HFF-Myc (cell line): Measurements from ENCODE around the gene DENND1A.
"Not testable (repeated sequence)": the region's sequence is repeated elsewhere in the genome, so short reads cannot be mapped to it uniquely, and the experiment has no call there.

Experiments
- DNase-seq: peaks from one replicate; pipeline ENCODE4 v3.0.0-alpha.2; 2011; ENCODE audit warnings: low read depth; ENCODE audit errors: extremely low read depth
- H3K4me3 ChIP-seq: replicated peaks from 2 replicates; pipeline ENCODE4 v1.5.1; 2011; ENCODE audit warnings: low read depth, mild to moderate bottlenecking, control low read depth, low read length
- TF ChIP-seq, protein P1 (sequence below): IDR thresholded peaks from 2 replicates; pipeline ENCODE4 v1.5.1; 2012; ENCODE audit warnings: mild to moderate bottlenecking, low read depth, low read length, control low read depth; ENCODE audit errors: missing control alignments

Gene DENND1A

DNA sequence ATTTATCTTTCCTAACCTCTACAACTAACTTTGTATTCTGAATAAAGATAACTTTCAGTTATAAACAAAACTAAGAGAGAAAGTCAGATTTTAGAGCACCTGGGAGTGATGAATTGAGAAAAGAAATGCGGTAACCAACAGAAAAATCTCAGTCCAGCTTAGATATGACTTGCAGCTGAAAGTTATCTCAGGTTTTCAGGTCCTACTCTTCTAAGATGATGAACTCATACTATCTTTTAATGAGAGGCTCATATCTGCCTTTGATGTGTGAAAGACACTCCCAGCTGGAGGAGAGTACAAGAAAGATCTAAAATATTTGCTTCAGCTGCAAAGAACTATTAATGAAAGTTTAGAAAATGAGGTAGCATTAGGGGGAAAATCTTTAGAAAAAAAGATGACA is 190.5 kb downstream of the DENND1A start:
- no peak overlapping the region for H3K4me3 ChIP-seq
- no peak for DNase-seq
- TF ChIP-seq, protein P1, sequence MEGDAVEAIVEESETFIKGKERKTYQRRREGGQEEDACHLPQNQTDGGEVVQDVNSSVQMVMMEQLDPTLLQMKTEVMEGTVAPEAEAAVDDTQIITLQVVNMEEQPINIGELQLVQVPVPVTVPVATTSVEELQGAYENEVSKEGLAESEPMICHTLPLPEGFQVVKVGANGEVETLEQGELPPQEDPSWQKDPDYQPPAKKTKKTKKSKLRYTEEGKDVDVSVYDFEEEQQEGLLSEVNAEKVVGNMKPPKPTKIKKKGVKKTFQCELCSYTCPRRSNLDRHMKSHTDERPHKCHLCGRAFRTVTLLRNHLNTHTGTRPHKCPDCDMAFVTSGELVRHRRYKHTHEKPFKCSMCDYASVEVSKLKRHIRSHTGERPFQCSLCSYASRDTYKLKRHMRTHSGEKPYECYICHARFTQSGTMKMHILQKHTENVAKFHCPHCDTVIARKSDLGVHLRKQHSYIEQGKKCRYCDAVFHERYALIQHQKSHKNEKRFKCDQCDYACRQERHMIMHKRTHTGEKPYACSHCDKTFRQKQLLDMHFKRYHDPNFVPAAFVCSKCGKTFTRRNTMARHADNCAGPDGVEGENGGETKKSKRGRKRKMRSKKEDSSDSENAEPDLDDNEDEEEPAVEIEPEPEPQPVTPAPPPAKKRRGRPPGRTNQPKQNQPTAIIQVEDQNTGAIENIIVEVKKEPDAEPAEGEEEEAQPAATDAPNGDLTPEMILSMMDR, result no peak

DNA sequence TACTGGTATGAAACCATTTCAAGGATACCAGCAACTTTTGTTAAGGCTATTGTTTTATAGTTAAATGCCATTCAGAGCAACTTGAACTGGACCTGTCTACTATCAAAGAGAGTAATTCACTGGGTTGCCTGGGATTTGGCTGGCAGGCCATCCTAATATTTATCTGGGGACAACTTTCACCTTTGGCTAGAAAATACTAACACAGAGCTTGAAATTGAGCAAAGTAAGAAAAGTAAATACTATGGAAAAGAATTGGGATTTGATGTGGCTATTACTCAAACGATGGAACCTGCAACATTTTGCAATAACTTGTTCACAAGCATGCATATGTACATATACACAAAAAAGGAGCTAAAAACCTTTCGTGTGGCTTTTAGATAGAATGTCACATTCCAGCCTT is 191.3 kb downstream of the DENND1A start:
- DNase-seq, result no peak
- no peak overlapping the region for H3K4me3 ChIP-seq
- TF ChIP-seq, protein P1, result no peak

DNA sequence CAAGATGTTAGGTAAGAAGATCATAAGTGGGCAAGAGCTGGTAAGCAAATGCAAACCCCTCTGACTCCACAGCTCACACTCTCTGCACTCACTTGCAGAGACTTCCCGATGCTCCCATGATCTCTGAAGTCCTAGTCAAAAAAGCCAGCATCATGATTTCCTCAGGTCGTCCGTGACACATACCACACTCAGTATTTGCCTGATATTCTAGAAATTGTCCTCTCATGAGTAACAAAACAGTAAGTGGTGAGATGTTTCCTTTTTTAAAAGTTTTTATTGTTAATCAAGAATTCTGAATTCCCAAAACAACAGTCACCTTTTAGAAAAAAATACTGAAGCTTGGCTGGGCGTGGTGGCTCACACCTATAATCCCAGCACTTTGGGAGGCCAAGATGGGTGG is 194.6 kb downstream of the DENND1A start:
- TF ChIP-seq, protein P1, result no peak
- H3K4me3 ChIP-seq, result no peak overlapping the region
- no peak for DNase-seq

DNA sequence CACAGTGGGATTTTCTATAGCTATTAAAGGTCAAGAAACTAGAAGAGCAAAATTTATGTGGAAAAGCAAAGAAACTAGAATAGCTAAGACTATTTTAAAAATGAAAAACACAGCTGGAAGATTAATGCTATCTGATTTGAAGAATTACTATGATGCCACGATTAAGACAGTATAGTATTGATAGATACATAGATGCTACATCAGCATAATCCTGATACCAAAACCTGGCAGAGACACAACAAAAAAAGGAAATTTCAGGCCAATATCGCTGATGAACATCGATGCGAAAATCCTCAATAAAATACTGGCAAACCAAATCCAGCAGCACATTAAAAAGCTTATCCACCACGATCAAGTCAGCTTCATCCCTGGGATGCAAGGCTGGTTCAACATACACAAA is 201.4 kb downstream of the DENND1A start:
- DNase-seq, H3K4me3 ChIP-seq: not testable (repeated sequence)

DNA sequence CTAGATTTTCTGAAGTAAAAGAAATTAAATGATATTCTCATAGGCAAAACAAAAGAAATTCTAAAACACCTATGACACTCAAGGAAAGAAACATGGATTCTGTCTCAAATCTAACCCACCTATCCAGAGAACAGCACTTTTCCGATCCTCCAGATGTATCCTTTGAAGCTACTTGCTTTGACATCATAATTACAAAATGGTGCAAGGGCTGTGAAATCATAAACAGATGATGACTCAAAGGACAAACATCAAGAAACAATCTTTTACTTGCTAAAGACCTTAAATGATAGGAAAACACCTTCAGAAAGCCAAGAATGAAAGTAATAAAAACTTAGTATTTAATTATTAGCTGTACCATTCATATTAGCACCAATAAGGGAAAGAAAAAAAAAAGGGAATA is 202.6 kb downstream of the DENND1A start:
- no peak overlapping the region for H3K4me3 ChIP-seq
- TF ChIP-seq, protein P1, result no peak
- no peak for DNase-seq

GRCh38 chr9:123725389-123725788 is 204.5 kb downstream of the DENND1A start:
- TF ChIP-seq, protein P1, result no peak
- no peak overlapping the region for H3K4me3 ChIP-seq
- no peak for DNase-seq

DNA sequence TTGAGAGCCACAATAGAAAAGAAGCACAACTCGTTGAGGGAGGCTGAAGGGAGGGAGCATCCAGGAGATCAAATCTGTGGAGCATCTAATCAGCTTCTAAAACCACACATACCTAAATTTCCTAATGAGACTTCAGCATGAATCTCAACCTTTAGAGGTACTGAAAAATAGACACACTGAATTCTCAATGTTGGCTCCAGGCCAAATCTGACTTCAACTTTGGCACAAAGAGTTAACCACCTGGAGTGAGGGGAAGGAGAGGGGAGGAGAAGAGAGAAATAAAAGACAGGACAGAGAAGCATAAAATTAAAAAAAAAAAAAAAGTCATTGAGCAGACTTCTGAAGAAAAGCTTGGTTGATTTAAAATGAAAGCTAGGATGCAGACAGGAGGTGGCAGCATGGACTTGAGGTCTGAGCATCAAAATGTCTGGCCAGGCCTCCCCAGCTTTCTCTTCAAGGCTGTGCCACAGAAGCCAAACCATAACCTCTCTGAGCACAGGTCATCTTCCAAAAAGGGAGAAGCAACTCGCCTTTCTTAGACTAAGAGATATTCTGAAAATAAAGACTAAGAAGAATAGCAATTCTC is 205.6 kb downstream of the DENND1A start:
- no peak for DNase-seq
- TF ChIP-seq, protein P1, result no peak
- H3K4me3 ChIP-seq, result no peak overlapping the region
